GM12892 (cell line): ENCODE results near the gene CFAP20DC.

Source experiments
- POLR2A ChIP-seq: IDR thresholded peaks from 2 replicates; pipeline ENCODE4 v1.6.1; 2011; ENCODE audit warnings: low read depth, low read length, control low read depth
- POLR2AphosphoS5 ChIP-seq: IDR thresholded peaks from 2 replicates; pipeline ENCODE4 v1.6.1; 2011; ENCODE audit warnings: low read depth, low read length, control low read depth
- TAF1 ChIP-seq: IDR thresholded peaks from 2 replicates; pipeline ENCODE4 v1.6.1; 2011; ENCODE audit warnings: low read depth, mild to moderate bottlenecking, control low read depth, low read length, borderline replicate concordance

DNA sequence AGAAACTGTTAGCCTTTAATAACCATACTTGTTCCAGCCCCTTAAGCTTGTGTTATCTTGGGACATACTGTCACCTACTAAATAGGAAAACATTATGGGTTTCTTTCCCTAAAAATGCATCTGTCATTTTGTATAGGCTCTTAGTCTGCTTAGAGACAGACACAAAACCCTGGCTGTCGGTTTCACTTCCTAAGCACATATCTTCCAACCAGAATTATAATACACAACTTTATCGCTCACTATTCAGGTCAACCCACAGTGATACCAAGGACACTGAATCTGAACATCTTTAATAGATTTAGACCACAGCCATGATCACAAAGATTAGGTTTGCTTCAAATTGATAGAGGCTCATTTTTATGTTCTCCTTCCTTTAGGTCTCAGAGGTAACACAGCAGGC lies 111.8 kb downstream of the CFAP20DC start:
- TF ChIP-seq POLR2AphosphoS5 (no peak), POLR2A (no peak), TAF1 (no peak)
